HPDE6-E6E7 (cell line): ENCODE results near the gene LRIG2.
"Not testable (repeated sequence)": the region's sequence is repeated elsewhere in the genome, so short reads cannot be mapped to it uniquely, and the experiment has no call there.

Experiments used
- DNase-seq: peaks from one replicate; pipeline ENCODE4 v3.0.0; 2011; ENCODE audit warnings: missing footprints; ENCODE audit errors: extremely low spot score

Gene LRIG2

GRCh38 chr1:113057006-113057405 is 16.0 kb upstream of the LRIG2 start:
- no peak for DNase-seq

- no peak for DNase-seq
Measured at GRCh38 chr1:113058941-113059706, 13.9 kb upstream of the LRIG2 start.

GRCh38 chr1:113063456-113063855 is 9.5 kb upstream of the LRIG2 start:
- not testable (repeated sequence) for DNase-seq

GRCh38 chr1:113072141-113072756 is 749 bp upstream of the LRIG2 start:
- DNase-seq = no peak

- peak; percentile 55 for DNase-seq
Measured at GRCh38 chr1:113073479-113073950, 517 bp downstream of the LRIG2 start.

- DNase-seq = no peak
Measured at GRCh38 chr1:113074237-113074636, 1.2 kb downstream of the LRIG2 start.

GRCh38 chr1:113077978-113078377 is 5.0 kb downstream of the LRIG2 start:
- not testable (repeated sequence) for DNase-seq

- DNase-seq = no peak
Measured at GRCh38 chr1:113086541-113086940, 13.5 kb downstream of the LRIG2 start.

GRCh38 chr1:113088972-113089371 is 16.0 kb downstream of the LRIG2 start:
- DNase-seq = no peak

GRCh38 chr1:113090051-113090450 is 17.1 kb downstream of the LRIG2 start:
- DNase-seq = no peak

GRCh38 chr1:113091988-113092594 is 19.1 kb downstream of the LRIG2 start:
- no peak for DNase-seq

GRCh38 chr1:113094506-113094905 is 21.5 kb downstream of the LRIG2 start:
- no peak for DNase-seq

- no peak for DNase-seq
Measured at GRCh38 chr1:113095790-113096455, 22.9 kb downstream of the LRIG2 start.

- no peak for DNase-seq
Measured at GRCh38 chr1:113096493-113096892, 23.5 kb downstream of the LRIG2 start.

- DNase-seq = no peak
Measured at GRCh38 chr1:113101588-113101987, 28.6 kb downstream of the LRIG2 start.

GRCh38 chr1:113103048-113103447 is 30.1 kb downstream of the LRIG2 start:
- no peak for DNase-seq

GRCh38 chr1:113103977-113104376 is 31.0 kb downstream of the LRIG2 start:
- no peak for DNase-seq

- DNase-seq = no peak
Measured at GRCh38 chr1:113106910-113107309, 33.9 kb downstream of the LRIG2 start.

GRCh38 chr1:113109908-113110554 is 37.0 kb downstream of the LRIG2 start:
- no peak for DNase-seq

GRCh38 chr1:113118266-113118665 is 45.3 kb downstream of the LRIG2 start:
- DNase-seq = no peak

- DNase-seq = no peak
Measured at GRCh38 chr1:113123737-113124136, 50.7 kb downstream of the LRIG2 start.

GRCh38 chr1:113124366-113124765 is 51.4 kb downstream of the LRIG2 start:
- DNase-seq = no peak
